Spleen (tissue), 11 donors: Measurements from ENCODE around the gene NAALADL2. TPM values are rescaled to one million over a fixed set of nuclear protein-coding genes. Genes with fewer than 3 reads are reported as not detected.

Source experiments
- DNase-seq: peaks from one replicate; pipeline ENCODE4 v3.0.0-alpha.2; 2020
- H3K27ac ChIP-seq, 8 donors: fragments of 200-600 bp; sonication (generic) in 7 of 8; 1 replicate in 4 of 8; 2 replicates in 4 of 8; pipeline versions ENCODE4 v1.5.0 to v1.8.0; 2016 to 2021; ENCODE audit warnings: inconsistent platforms in 4 of 8, mild to moderate bottlenecking in 4 of 8, moderate library complexity in 1 of 8
- H3K27me3 ChIP-seq, 7 donors: fragments of 200-600 bp; sonication (generic) in 6 of 7; replicated peaks in 1 of 7; 1 replicate in 4 of 7; 2 replicates in 3 of 7; pipeline versions ENCODE4 v1.5.0 to v1.8.0; 2016 to 2021; ENCODE audit warnings: inconsistent platforms in 3 of 7, mild to moderate bottlenecking in 1 of 7
- H3K36me3 ChIP-seq, 6 donors: fragments of 200-600 bp; sonication (generic) in 5 of 6; 1 replicate in 4 of 6; 2 replicates in 2 of 6; pipeline versions ENCODE4 v1.5.0 to v1.8.0; 2016 to 2021; ENCODE audit warnings: inconsistent platforms in 2 of 6
- H3K4me1 ChIP-seq, 6 donors: fragments of 200-600 bp; sonication (generic) in 5 of 6; 1 replicate in 3 of 6; 2 replicates in 3 of 6; pipeline versions ENCODE4 v1.5.0 to v1.8.0; 2016 to 2021; ENCODE audit warnings: inconsistent platforms in 3 of 6
- H3K4me3 ChIP-seq, 8 donors: fragments of 200-600 bp; sonication (generic) in 7 of 8; 1 replicate in 4 of 8; 2 replicates in 4 of 8; pipeline versions ENCODE4 v1.5.0 to v1.8.0; 2016 to 2021; ENCODE audit warnings: inconsistent platforms in 4 of 8, mild to moderate bottlenecking in 4 of 8, moderate library complexity in 2 of 8
- H3K9me3 ChIP-seq, 8 donors: fragments of 200-600 bp; sonication (generic) in 7 of 8; 1 replicate in 4 of 8; 2 replicates in 4 of 8; pipeline versions ENCODE4 v1.5.0 to v1.8.0; 2016 to 2021; ENCODE audit warnings: inconsistent platforms in 4 of 8
- CTCF ChIP-seq, 11 experiments: fragments of 200-600 bp in 7 of 11; fragments of 450-650 bp in 4 of 11; sonication (generic) in 4 of 11; IDR thresholded peaks in 8 of 11; conservative IDR thresholded peaks in 3 of 11; 1 replicate in 7 of 11; 2 replicates in 4 of 11; pipeline versions ENCODE4 v1.4.0 to v1.8.0; 2016 to 2021; ENCODE audit warnings: antibody characterized with exemption in 11 of 11, inconsistent platforms in 4 of 11, mild to moderate bottlenecking in 1 of 11
- POLR2A ChIP-seq, 3 donors: fragments of 450-650 bp; IDR thresholded peaks; one replicate each; pipeline ENCODE4 v1.5.1; 2017; ENCODE audit warnings: antibody characterized with exemption in 3 of 3, mild to moderate bottlenecking in 1 of 3
- POLR2AphosphoS5 ChIP-seq, 3 donors: sonication (generic); formaldehyde crosslinking; IDR thresholded peaks; one replicate each; pipeline ENCODE4 v1.5.1; 2017; ENCODE audit warnings: antibody characterized with exemption in 3 of 3
- WGBS, 5 donors: extraction: QIAGEN DNeasy Blood & Tissue Kit in 3 of 5; methylation state at CpG; one replicate each; pipeline versions ENCODE4 v1.1.5 to v1.1.7; 2013 to 2018; 5-methylcytosine and 5-hydroxymethylcytosine counted together
- intact Hi-C: fragments of 100-400 bp; cut with DNase I; formaldehyde crosslinking; loops from one replicate; pipeline ENCODE4 v1.15.0; 2023; ENCODE audit warnings: low total_unique reads
- polyA plus RNA-seq, 3 donors: library from polyadenylated mRNA; stranded (reverse); fragments of 200-250 nt; gene quantifications; one replicate each; pipeline ENCODE4 v1.2.1, GENCODE V29; 2013
- total RNA-seq, 7 donors: library from RNA; depleted of rRNA in 3 of 7; stranded (reverse); fragments of >200 nt in 3 of 7; fragmentation: NEBNext Ultra II Directional in 4 of 7; extraction: Animal tissue kit (Norgen Biotek cat#: 25700) in 4 of 7; gene quantifications; one replicate each; pipeline versions ENCODE4 v1.1.0 to v1.2.1, GENCODE V29; 2016 to 2021
- donor health status: healthy with polysubstance abuse.
- donor health status: DM: no; HTN: no; CAD: no; lungs with moderate emphysema.
- donor health status: DM: no; HTN: no; CAD: no.
- donor health status: Bipolar disorder and iron deficiency.
- donor health status: healthy.
- donor health status: DM: no; HTN: no; CAD: no.
- donor health status: DM: yes; HTN: yes; CAD: no.

Gene NAALADL2
- total and polyA plus RNA-seq, 10 donors, result 0.09 to 14.4 (median 6.4) TPM

GRCh38 chr3:174951034-174951433, 91.9 kb downstream of the NAALADL2 start:
- Histone ChIP-seq H3K9me3 (peaks cover 0 to 4% (median 0%) of the 10 kb centered on the region in 8 donors), H3K27me3 (no peaks in the 10 kb centered on the region), H3K4me1 (no peaks in the 10 kb centered on the region), H3K4me3 (no peak overlapping the region), H3K27ac (no peak overlapping the region), H3K36me3 (no peaks in the 10 kb centered on the region)
- DNase-seq, result no peak
- intact Hi-C loops, result no loop called here
- 79 to 91% (median 82%) methylated on average over 3 of the region's 3 CpGs for WGBS, 5 donors
- TF ChIP-seq POLR2AphosphoS5 (IDR thresholded peaks at IDR 0.05) (no peak), POLR2A (IDR thresholded peaks at IDR 0.05) (no peak)

GRCh38 chr3:174951498-174952005, 92.4 kb downstream of the NAALADL2 start:
- Histone ChIP-seq H3K27ac (no peak overlapping the region), H3K4me3 (no peak overlapping the region), H3K9me3 (peaks cover 0 to 4% (median 0%) of the 10 kb centered on the region in 8 donors), H3K4me1 (no peaks in the 10 kb centered on the region), H3K27me3 (no peaks in the 10 kb centered on the region), H3K36me3 (no peaks in the 10 kb centered on the region)
- WGBS, 5 donors, result 84 to 96% (median 85%) methylated on average over 2 of the region's 2 CpGs
- DNase-seq, result no peak
- intact Hi-C loops, result no loop called here
- TF ChIP-seq CTCF (IDR thresholded peaks at IDR 0.05 in 8 of 11, conservative IDR thresholded peaks at IDR 0.05 in 3 of 11) (no peak), POLR2A (IDR thresholded peaks at IDR 0.05) (no peak), POLR2AphosphoS5 (IDR thresholded peaks at IDR 0.05) (no peak)

- Histone ChIP-seq H3K9me3 (peaks cover 0 to 4% (median 0%) of the 10 kb centered on the region in 8 donors), H3K27ac (no peak overlapping the region), H3K27me3 (no peaks in the 10 kb centered on the region), H3K36me3 (no peaks in the 10 kb centered on the region), H3K4me1 (no peaks in the 10 kb centered on the region), H3K4me3 (no peak overlapping the region)
- intact Hi-C loops, result no loop called here
- no peak for DNase-seq
- WGBS, 5 donors, result 67 to 81% (median 72%) methylated on average over 1 of the region's 1 CpG
- TF ChIP-seq POLR2A (IDR thresholded peaks at IDR 0.05), result no peak
- no peak for TF ChIP-seq CTCF (IDR thresholded peaks at IDR 0.05 in 8 of 11, conservative IDR thresholded peaks at IDR 0.05 in 3 of 11)
- no peak for TF ChIP-seq POLR2AphosphoS5 (IDR thresholded peaks at IDR 0.05)
Observed at GRCh38 chr3:174953068-174953467, 93.9 kb downstream of the NAALADL2 start.

GRCh38 chr3:174955513-174956016, 96.4 kb downstream of the NAALADL2 start:
- Histone ChIP-seq H3K4me1 (no peaks in the 10 kb centered on the region), H3K27ac (no peak overlapping the region), H3K27me3 (no peaks in the 10 kb centered on the region), H3K4me3 (no peak overlapping the region), H3K9me3 (peaks cover 0 to 4% (median 0%) of the 10 kb centered on the region in 8 donors), H3K36me3 (no peaks in the 10 kb centered on the region)
- intact Hi-C loops, result no loop called here
- no peak for TF ChIP-seq CTCF (IDR thresholded peaks at IDR 0.05 in 8 of 11, conservative IDR thresholded peaks at IDR 0.05 in 3 of 11)
- DNase-seq, result no peak
- 66 to 81% (median 70%) methylated on average over 2 of the region's 2 CpGs for WGBS, 5 donors
